ENCODE data around the gene RNF214. TPM values are rescaled to one million over a fixed set of nuclear protein-coding genes. Genes with fewer than 3 reads are reported as not detected.

Gene RNF214
- total RNA-seq, 4 donors from 2014 or later, result 14.8 to 21.2 (median 17.4) TPM

DNA sequence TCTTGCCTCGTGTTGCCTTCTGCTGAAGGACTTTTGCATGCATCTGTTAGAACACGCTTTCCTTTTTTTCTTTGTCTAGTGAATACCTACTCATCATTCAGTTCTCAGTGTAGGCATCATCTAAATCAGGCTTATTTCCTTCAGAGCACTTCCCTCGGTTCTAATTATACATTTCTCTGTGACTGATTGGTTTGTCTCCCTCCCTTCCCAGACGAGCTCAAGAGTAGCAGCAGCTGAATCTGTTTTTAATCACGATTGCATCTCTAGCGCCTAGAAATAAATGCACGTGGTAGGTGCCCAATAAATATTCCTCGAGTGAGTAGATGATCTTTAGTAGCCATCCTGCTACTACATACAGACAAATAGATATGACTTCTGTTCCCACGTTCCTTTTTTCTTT, 101.4 kb downstream of the RNF214 start:
- H3K27ac ChIP-seq, result no peak overlapping the region
- no peak overlapping the region for H3K4me3 ChIP-seq
- no peaks in the 10 kb centered on the region for H3K27me3 ChIP-seq
- H3K4me1 ChIP-seq, result peaks cover 0 to 16% (median 6%) of the 10 kb centered on the region in 3 donors
- no peak for ATAC-seq
- TF ChIP-seq EP300 (IDR thresholded peaks at IDR 0.05) (no peak), POLR2AphosphoS5 (IDR thresholded peaks at IDR 0.05) (no peak), POLR2A (IDR thresholded peaks at IDR 0.05) (no peak)
- TF ChIP-seq, protein P1, sequence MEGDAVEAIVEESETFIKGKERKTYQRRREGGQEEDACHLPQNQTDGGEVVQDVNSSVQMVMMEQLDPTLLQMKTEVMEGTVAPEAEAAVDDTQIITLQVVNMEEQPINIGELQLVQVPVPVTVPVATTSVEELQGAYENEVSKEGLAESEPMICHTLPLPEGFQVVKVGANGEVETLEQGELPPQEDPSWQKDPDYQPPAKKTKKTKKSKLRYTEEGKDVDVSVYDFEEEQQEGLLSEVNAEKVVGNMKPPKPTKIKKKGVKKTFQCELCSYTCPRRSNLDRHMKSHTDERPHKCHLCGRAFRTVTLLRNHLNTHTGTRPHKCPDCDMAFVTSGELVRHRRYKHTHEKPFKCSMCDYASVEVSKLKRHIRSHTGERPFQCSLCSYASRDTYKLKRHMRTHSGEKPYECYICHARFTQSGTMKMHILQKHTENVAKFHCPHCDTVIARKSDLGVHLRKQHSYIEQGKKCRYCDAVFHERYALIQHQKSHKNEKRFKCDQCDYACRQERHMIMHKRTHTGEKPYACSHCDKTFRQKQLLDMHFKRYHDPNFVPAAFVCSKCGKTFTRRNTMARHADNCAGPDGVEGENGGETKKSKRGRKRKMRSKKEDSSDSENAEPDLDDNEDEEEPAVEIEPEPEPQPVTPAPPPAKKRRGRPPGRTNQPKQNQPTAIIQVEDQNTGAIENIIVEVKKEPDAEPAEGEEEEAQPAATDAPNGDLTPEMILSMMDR (IDR thresholded peaks at IDR 0.05), result no peak
- H3K9me3 ChIP-seq, result no peaks in the 10 kb centered on the region
- peaks cover 0 to 46% of the 10 kb centered on the region in 2 donors for H3K36me3 ChIP-seq
- 72 to 78% methylated on average over 9 of the region's 9 CpGs for WGBS, 2 donors (ENCODE audit: low coverage in 1 of 2)

DNA sequence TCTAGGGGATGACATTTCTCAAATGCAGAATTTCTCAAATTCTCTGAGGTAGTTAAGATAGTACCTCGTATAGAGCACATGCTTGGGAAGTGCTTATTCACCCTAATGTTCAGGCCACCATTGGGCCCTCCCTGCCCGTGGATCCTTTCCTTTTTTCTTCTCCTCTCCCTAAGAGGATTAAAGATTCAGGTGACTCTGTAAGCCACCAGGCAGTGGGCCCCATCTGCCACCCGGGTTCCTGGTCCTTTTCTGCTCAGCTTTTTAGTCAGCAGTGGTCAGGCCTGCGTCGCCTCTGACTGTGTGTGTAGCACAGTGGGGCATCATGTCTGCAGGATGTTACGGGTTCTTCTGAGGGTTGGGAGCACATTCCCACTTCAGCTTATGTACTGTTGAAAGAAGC, 102.4 kb downstream of the RNF214 start:
- H3K36me3 ChIP-seq, result peaks cover 0 to 56% of the 10 kb centered on the region in 2 donors
- WGBS, 2 donors (ENCODE audit: low coverage in 1 of 2), result 83 to 95% methylated on average over 3 to 5 of the region's 6 CpGs
- no peaks in the 10 kb centered on the region for H3K27me3 ChIP-seq
- no peaks in the 10 kb centered on the region for H3K9me3 ChIP-seq
- ATAC-seq, result no peak
- no peak overlapping the region for H3K27ac ChIP-seq
- H3K4me3 ChIP-seq, result no peak overlapping the region
- TF ChIP-seq POLR2A (IDR thresholded peaks at IDR 0.05), result no peak
- H3K4me1 ChIP-seq, result peaks cover 0 to 7% (median 0%) of the 10 kb centered on the region in 3 donors

DNA sequence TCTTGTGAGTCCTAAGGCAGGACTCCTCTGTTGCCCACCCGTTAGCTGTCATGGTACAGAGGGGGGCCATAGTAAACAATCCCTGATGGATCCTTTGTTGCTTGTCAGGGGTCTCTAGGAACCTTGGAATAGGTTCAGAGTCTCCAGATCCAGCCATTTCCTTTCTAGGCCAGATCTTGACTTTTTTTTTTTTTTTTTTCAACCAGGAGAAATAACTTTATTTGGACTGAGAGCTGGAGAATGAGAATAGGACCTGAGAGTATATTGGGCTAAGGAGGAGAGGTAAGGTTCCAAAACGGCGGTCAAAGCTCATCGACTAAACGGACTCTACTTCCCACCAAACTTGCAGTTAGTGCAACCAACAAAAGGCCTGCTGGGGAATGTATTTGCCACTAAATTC, 102.9 kb downstream of the RNF214 start:
- 89 to 95% methylated on average over 4 to 5 of the region's 5 CpGs for WGBS, 2 donors (ENCODE audit: low coverage in 1 of 2)
- Histone ChIP-seq H3K9me3 (no peaks in the 10 kb centered on the region), H3K27ac (no peak overlapping the region), H3K27me3 (no peaks in the 10 kb centered on the region), H3K4me3 (no peak overlapping the region), H3K36me3 (peaks cover 0 to 61% of the 10 kb centered on the region in 2 donors), H3K4me1 (peaks cover 0 to 2% (median 0%) of the 10 kb centered on the region in 3 donors)
- ATAC-seq, result no peak
- TF ChIP-seq, protein P1 (IDR thresholded peaks at IDR 0.05), result no peak
- TF ChIP-seq POLR2A (IDR thresholded peaks at IDR 0.05), result no peak
- TF ChIP-seq EP300 (IDR thresholded peaks at IDR 0.05), result no peak
- no peak for TF ChIP-seq POLR2AphosphoS5 (IDR thresholded peaks at IDR 0.05)

Small RNA genes lying within 50 kb of the gene (small RNA-seq; reads per million reads assigned to genes)
- 0 reads per million in 4 donors for gene RF00564

Other genes starting within 250 kb of the RNF214 start
- 10 to 100 TPM; 31.7 to 56.1 (median 45.3) TPM for gene SIK3, start 134.2 kb upstream of the RNF214 start, total RNA-seq
- gene PAFAH1B2, start 88.4 kb upstream of the RNF214 start, total RNA-seq, result 10 to 100 TPM; 50.3 to 82.3 (median 63.2) TPM
- 10 to 100 TPM; 15.3 to 50.1 (median 33.6) TPM for gene SIDT2, start 53.9 kb upstream of the RNF214 start, total RNA-seq
- gene TAGLN, start 33.3 kb upstream of the RNF214 start, total RNA-seq, result over 10,000 TPM; 10,394 to 14,194 (median 13,050) TPM
- 10 to 100 TPM; 28.9 to 40.5 (median 35.3) TPM for gene PCSK7, start 598 bp upstream of the RNF214 start, total RNA-seq
- 10 to 100 TPM in 2 of 4 donors, 1 to 10 TPM in 2; 4.8 to 13.1 (median 10.1) TPM for gene BACE1-AS, start 58.7 kb downstream of the RNF214 start, total RNA-seq
- gene BACE1, start 83.6 kb downstream of the RNF214 start, total RNA-seq, result 10 to 100 TPM; 19.2 to 45.4 (median 22.2) TPM
- 10 to 100 TPM; 22.3 to 26.3 (median 25.0) TPM for gene CEP164, start 95.2 kb downstream of the RNF214 start, total RNA-seq

All from gastroesophageal sphincter (tissue), 4 donors.